A549 treated with CpdA at 1 μM for 4 hours (cell line): ENCODE data around the gene TTC39A. TPM values are rescaled to one million over a fixed set of nuclear protein-coding genes. Genes with fewer than 3 reads are reported as not detected.

Experiments
- total RNA-seq: library from RNA; stranded (reverse); fragments of 200-300 nt; extraction: Qiagen RNA extraction; gene quantifications from 5 replicates; pipeline ENCODE4 v1.2.3, GENCODE V29; 2022; ENCODE audit warnings: low read depth

Gene TTC39A
- total RNA-seq, result 0.79 to 1.9 TPM (median 1.5 TPM) in 5 replicates

GRCh38 chr1:51330331-51331201 is at the start of gene TTC39A:
TSS of gene TTC39A (minus strand) at chr1:51330562. CDS start at chr1:51330477, 85 bp downstream.

Other genes with a start within 250 kb of the TTC39A start
- gene C1orf185, start 228.3 kb downstream of the TTC39A start, total RNA-seq, result not detected in 5 replicates
- gene RNF11, start 94.3 kb downstream of the TTC39A start, total RNA-seq, result 23.9 to 36.3 TPM (median 28.4 TPM) in 5 replicates
- 8.8 to 16.0 TPM (median 11.2 TPM) in 5 replicates for gene EPS15, start 188.7 kb upstream of the TTC39A start, total RNA-seq